Measurements from ENCODE around the gene NEGR1.

NEGR1 gene

GRCh38 chr1:71532343-71532742, 750.0 kb downstream of the NEGR1 start:
- DNase-seq: no peak

- DNase-seq: no peak
Measured at GRCh38 chr1:71526824-71527223, 755.5 kb downstream of the NEGR1 start.

- DNase-seq: no peak
Measured at GRCh38 chr1:71522721-71523120, 759.6 kb downstream of the NEGR1 start.

- DNase-seq: peak; percentile 31
Measured at GRCh38 chr1:71521655-71522264, 760.6 kb downstream of the NEGR1 start.

- DNase-seq: no peak
Measured at GRCh38 chr1:71511505-71511904, 770.8 kb downstream of the NEGR1 start.

- no peak for DNase-seq
Measured at GRCh38 chr1:71510725-71511124, 771.6 kb downstream of the NEGR1 start.

GRCh38 chr1:71509051-71509595, 773.2 kb downstream of the NEGR1 start:
- DNase-seq: no peak

- DNase-seq: no peak
Measured at GRCh38 chr1:71502006-71502405, 780.3 kb downstream of the NEGR1 start.

- no peak for DNase-seq
Measured at GRCh38 chr1:71498542-71498941, 783.8 kb downstream of the NEGR1 start.

- no peak for DNase-seq
Measured at GRCh38 chr1:71494163-71494562, 788.2 kb downstream of the NEGR1 start.

GRCh38 chr1:71492298-71493041, 789.9 kb downstream of the NEGR1 start:
- no peak for DNase-seq

- no peak for DNase-seq
Measured at GRCh38 chr1:71490432-71490831, 791.9 kb downstream of the NEGR1 start.

- no peak for DNase-seq
Measured at GRCh38 chr1:71488555-71489252, 793.6 kb downstream of the NEGR1 start.

- no peak for DNase-seq
Measured at GRCh38 chr1:71473331-71473730, 809.0 kb downstream of the NEGR1 start.

- DNase-seq: no peak
Measured at GRCh38 chr1:71465093-71465492, 817.2 kb downstream of the NEGR1 start.

- DNase-seq: no peak
Measured at GRCh38 chr1:71464016-71464415, 818.3 kb downstream of the NEGR1 start.

- no peak for DNase-seq
Measured at GRCh38 chr1:71463144-71463543, 819.2 kb downstream of the NEGR1 start.

- no peak for DNase-seq
Measured at GRCh38 chr1:71462247-71462646, 820.1 kb downstream of the NEGR1 start.

- no peak for DNase-seq
Measured at GRCh38 chr1:71461416-71461815, 820.9 kb downstream of the NEGR1 start.

- no peak for DNase-seq
Measured at GRCh38 chr1:71448444-71448843, 833.9 kb downstream of the NEGR1 start.

- no peak for DNase-seq
Measured at GRCh38 chr1:71438626-71439025, 843.7 kb downstream of the NEGR1 start.

- no peak for DNase-seq
Measured at GRCh38 chr1:71435951-71436350, 846.4 kb downstream of the NEGR1 start.

- DNase-seq: no peak
Measured at GRCh38 chr1:71434240-71434639, 848.1 kb downstream of the NEGR1 start.

GRCh38 chr1:71428029-71428428, 854.3 kb downstream of the NEGR1 start:
- DNase-seq: no peak

Data from left hindlimb (tissue), 1 donor.